Osteoblast (primary cell): ENCODE data around the gene TRIO. TPM values are rescaled to one million over a fixed set of nuclear protein-coding genes. Genes with fewer than 3 reads are reported as not detected.

Source experiments
- DNase-seq: peaks from one replicate; pipeline ENCODE4 v3.0.0; 2011; ENCODE audit warnings: low spot score, mixed read lengths; ENCODE audit not compliant: insufficient read length; ENCODE audit errors: missing footprints
- H2AFZ ChIP-seq: 2 replicates; pipeline ENCODE4 v1.6.0; 2011; ENCODE audit warnings: mild to moderate bottlenecking, low read length
- H3K27ac ChIP-seq: 2 replicates; pipeline ENCODE4 v1.5.1; 2011; ENCODE audit warnings: mild to moderate bottlenecking, low read depth, low read length, moderate library complexity
- H3K27me3 ChIP-seq: 2 replicates; pipeline ENCODE4 v1.6.0; 2012; ENCODE audit warnings: mild to moderate bottlenecking, control low read depth, inconsistent platforms, low read length, moderate library complexity; ENCODE audit not compliant: insufficient read depth
- H3K36me3 ChIP-seq: 2 replicates; pipeline ENCODE4 v1.5.1; 2011; ENCODE audit warnings: mild to moderate bottlenecking, low read length, control low read depth, moderate library complexity; ENCODE audit not compliant: insufficient read depth
- H3K4me1 ChIP-seq: 2 replicates; pipeline ENCODE4 v1.5.1; 2011; ENCODE audit warnings: mild to moderate bottlenecking, low read length, control low read depth, moderate library complexity; ENCODE audit not compliant: insufficient read depth
- H3K4me2 ChIP-seq: 2 replicates; pipeline ENCODE4 v1.6.0; 2011; ENCODE audit warnings: mild to moderate bottlenecking, low read length; ENCODE audit not compliant: insufficient read depth
- H3K4me3 ChIP-seq: fragments of 200-600 bp; sonication (generic); 3 replicates; pipeline ENCODE4 v1.5.1; 2012; ENCODE audit warnings: mild to moderate bottlenecking, low read length, inconsistent platforms; ENCODE audit not compliant: insufficient read depth
- H3K79me2 ChIP-seq: 2 replicates; pipeline ENCODE4 v1.6.0; 2012; ENCODE audit warnings: mild to moderate bottlenecking, low read length, control low read depth, inconsistent platforms; ENCODE audit not compliant: insufficient read depth
- H3K9me3 ChIP-seq: 2 replicates; pipeline ENCODE4 v1.5.1; 2011; ENCODE audit warnings: low read depth, low read length, control low read depth
- H4K20me1 ChIP-seq: 2 replicates; pipeline ENCODE4 v1.6.0; 2012; ENCODE audit warnings: mild to moderate bottlenecking, low read length, control low read depth; ENCODE audit not compliant: insufficient read depth
- total RNA-seq: library from RNA; depleted of rRNA; stranded (reverse); fragments of >200 nt; gene quantifications from 2 replicates; pipeline ENCODE4 v1.2.3, GENCODE V29; 2012
- TF ChIP-seq, protein P1 (sequence below): IDR thresholded peaks from 2 replicates; pipeline ENCODE4 v1.5.1; 2011; ENCODE audit warnings: mild to moderate bottlenecking, low read depth, low read length, moderate library complexity; ENCODE audit errors: extremely low read depth

The TRIO gene
- total RNA-seq, 1 donor: 274 TPM

DNA sequence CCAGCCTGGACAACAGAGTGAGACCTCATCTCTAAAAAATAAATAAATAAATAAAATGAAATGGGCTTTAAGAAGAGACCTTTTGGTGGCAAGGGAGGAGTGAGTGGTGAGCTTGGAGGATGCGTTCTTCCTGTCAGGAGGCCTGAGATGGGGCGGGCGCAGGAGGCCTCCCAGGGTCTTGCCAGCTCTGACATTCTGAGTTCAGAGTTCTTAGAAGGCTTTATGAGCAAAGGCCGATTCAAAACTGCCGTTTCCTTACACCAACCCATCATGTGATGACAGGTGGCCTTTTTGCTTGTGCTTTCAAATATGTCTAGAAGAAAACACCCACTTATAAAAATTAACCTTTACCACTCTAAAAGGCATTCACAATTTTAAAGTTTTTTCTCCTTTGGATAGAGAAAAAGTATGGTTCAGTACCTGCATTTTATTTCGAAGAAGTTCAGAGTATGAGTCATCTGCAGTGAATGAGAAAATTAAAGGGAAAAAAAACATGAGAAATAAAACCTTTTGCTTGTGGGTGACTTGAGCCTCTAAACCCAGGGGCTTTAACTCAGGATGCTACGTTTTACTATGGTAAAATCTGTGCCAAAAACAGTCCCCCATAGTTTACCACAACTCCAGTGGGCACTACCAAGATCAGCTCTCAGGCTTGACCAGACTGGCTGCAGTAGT is 281.0 kb downstream of the TRIO start:
- Histone ChIP-seq H3K27me3 (no peaks in the 10 kb centered on the region), H4K20me1 (peaks cover 5% of the 10 kb centered on the region), H2AFZ (no peak overlapping the region), H3K27ac (peak overlapping the region; percentile 23), H3K4me2 (no peak overlapping the region), H3K36me3 (peaks cover 76% of the 10 kb centered on the region), H3K9me3 (no peaks in the 10 kb centered on the region), H3K4me1 (peaks cover 18% of the 10 kb centered on the region), H3K79me2 (peaks cover 90% of the 10 kb centered on the region), H3K4me3 (no peak overlapping the region)
- no peak for DNase-seq
- TF ChIP-seq, protein P1, sequence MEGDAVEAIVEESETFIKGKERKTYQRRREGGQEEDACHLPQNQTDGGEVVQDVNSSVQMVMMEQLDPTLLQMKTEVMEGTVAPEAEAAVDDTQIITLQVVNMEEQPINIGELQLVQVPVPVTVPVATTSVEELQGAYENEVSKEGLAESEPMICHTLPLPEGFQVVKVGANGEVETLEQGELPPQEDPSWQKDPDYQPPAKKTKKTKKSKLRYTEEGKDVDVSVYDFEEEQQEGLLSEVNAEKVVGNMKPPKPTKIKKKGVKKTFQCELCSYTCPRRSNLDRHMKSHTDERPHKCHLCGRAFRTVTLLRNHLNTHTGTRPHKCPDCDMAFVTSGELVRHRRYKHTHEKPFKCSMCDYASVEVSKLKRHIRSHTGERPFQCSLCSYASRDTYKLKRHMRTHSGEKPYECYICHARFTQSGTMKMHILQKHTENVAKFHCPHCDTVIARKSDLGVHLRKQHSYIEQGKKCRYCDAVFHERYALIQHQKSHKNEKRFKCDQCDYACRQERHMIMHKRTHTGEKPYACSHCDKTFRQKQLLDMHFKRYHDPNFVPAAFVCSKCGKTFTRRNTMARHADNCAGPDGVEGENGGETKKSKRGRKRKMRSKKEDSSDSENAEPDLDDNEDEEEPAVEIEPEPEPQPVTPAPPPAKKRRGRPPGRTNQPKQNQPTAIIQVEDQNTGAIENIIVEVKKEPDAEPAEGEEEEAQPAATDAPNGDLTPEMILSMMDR: no peak

DNA sequence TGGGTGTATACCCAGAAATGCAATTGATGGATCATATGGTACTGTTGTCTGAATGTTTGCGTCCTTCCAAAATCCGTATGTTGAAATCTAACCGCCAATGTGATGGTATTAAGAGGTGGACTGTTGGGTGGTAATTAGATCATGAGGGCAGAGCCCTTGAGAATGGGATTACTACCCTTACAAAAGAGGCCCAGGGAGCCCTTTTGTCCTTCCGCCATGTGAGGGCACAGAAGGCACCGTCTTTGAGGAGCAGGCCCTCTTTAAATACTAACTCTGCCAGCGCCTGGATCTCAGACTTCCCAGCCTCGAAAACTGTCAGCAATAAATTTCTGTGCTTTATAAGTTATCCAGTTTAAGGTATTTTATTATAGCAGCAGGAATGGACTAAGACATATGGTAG is 282.4 kb downstream of the TRIO start:
- H3K4me3 ChIP-seq: no peak overlapping the region
- no peak overlapping the region for H3K27ac ChIP-seq
- H4K20me1 ChIP-seq: peaks cover 5% of the 10 kb centered on the region
- H3K4me1 ChIP-seq: peaks cover 18% of the 10 kb centered on the region
- no peaks in the 10 kb centered on the region for H3K27me3 ChIP-seq
- peaks cover 65% of the 10 kb centered on the region for H3K36me3 ChIP-seq
- DNase-seq: no peak
- TF ChIP-seq, protein P1: no peak
- no peaks in the 10 kb centered on the region for H3K9me3 ChIP-seq
- no peak overlapping the region for H2AFZ ChIP-seq
- H3K4me2 ChIP-seq: no peak overlapping the region
- peaks cover 89% of the 10 kb centered on the region for H3K79me2 ChIP-seq

DNA sequence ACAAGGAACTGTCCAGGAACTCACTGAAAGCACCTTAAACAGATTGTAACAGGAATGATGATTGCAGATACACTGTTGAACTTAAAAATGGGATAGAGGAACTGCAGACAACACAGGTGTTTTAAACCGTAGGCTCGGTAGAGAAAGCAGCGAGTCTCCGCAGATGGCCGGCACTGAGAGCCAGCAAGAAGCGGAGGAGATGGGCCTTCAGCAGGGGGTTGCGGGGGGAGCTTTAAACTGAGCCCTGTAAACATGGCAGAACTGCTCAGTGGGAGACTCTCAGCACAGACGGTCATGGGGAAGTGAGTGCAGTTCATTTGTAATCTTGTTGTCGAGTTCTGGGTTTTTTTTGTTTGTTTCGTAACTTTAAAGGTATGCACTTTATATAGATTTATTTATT is 283.4 kb downstream of the TRIO start:
- peaks cover 59% of the 10 kb centered on the region for H3K36me3 ChIP-seq
- H4K20me1 ChIP-seq: peaks cover 5% of the 10 kb centered on the region
- H3K27me3 ChIP-seq: no peaks in the 10 kb centered on the region
- H3K4me3 ChIP-seq: no peak overlapping the region
- DNase-seq: no peak
- no peak overlapping the region for H3K27ac ChIP-seq
- peaks cover 18% of the 10 kb centered on the region for H3K4me1 ChIP-seq
- TF ChIP-seq, protein P1: no peak
- no peak overlapping the region for H3K4me2 ChIP-seq
- H3K79me2 ChIP-seq: peaks cover 93% of the 10 kb centered on the region
- H2AFZ ChIP-seq: no peak overlapping the region
- H3K9me3 ChIP-seq: no peaks in the 10 kb centered on the region

GRCh38 chr5:14428302-14429081 is 285.4 kb downstream of the TRIO start:
- no peak overlapping the region for H3K4me2 ChIP-seq
- peak; percentile 90 for DNase-seq
- peaks cover 53% of the 10 kb centered on the region for H3K36me3 ChIP-seq
- H3K27me3 ChIP-seq: no peaks in the 10 kb centered on the region
- H3K4me1 ChIP-seq: peaks cover 16% of the 10 kb centered on the region
- no peak overlapping the region for H2AFZ ChIP-seq
- H3K4me3 ChIP-seq: no peak overlapping the region
- H3K27ac ChIP-seq: peak overlapping the region; percentile 12
- peaks cover 93% of the 10 kb centered on the region for H3K79me2 ChIP-seq
- no peaks in the 10 kb centered on the region for H3K9me3 ChIP-seq
- TF ChIP-seq, protein P1: no peak
- peaks cover 2% of the 10 kb centered on the region for H4K20me1 ChIP-seq
